Muscle layer of colon (tissue), 2 donors: Measurements from ENCODE around the gene CNOT3.
"Not testable (repeated sequence)": the region's sequence is repeated elsewhere in the genome, so short reads cannot be mapped to it uniquely, and the experiment has no call there.

Experiments
- H3K27ac ChIP-seq: one replicate; pipeline ENCODE4 v1.7.0; 2013; ENCODE audit warnings: low read depth, mild to moderate bottlenecking, low read length, moderate library complexity
- H3K27me3 ChIP-seq, 2 donors: one replicate each; pipeline ENCODE4 v1.7.0; 2013; ENCODE audit warnings: low read length in 2 of 2, mild to moderate bottlenecking in 2 of 2; ENCODE audit not compliant: insufficient read depth in 2 of 2, control insufficient read depth in 1 of 2
- H3K36me3 ChIP-seq: one replicate; pipeline ENCODE4 v1.7.0; 2013; ENCODE audit warnings: mild to moderate bottlenecking, low read length; ENCODE audit not compliant: insufficient read depth
- H3K4me1 ChIP-seq: one replicate; pipeline ENCODE4 v1.7.0; 2013; ENCODE audit warnings: mild to moderate bottlenecking, low read length; ENCODE audit not compliant: insufficient read depth
- H3K4me3 ChIP-seq, 2 donors: one replicate each; pipeline ENCODE4 v1.7.0; 2013; ENCODE audit warnings: low read length in 2 of 2, low read depth in 1 of 2, mild to moderate bottlenecking in 1 of 2, moderate library complexity in 1 of 2
- H3K9ac ChIP-seq: one replicate; pipeline ENCODE4 v1.7.0; 2013; ENCODE audit warnings: low read length
- H3K9me3 ChIP-seq: one replicate; pipeline ENCODE4 v1.7.0; 2013; ENCODE audit warnings: mild to moderate bottlenecking, low read length
- donor health status: abdominal sarcoma.
- donor health status: Adenocarcinoma of cecum.

The CNOT3 gene

GRCh38 chr19:54189735-54190502 is 52.4 kb downstream of the CNOT3 start:
- H3K27ac ChIP-seq = peak overlapping the region; percentile 99
- H3K9ac ChIP-seq = peak overlapping the region; percentile 57
- peaks cover 18% of the 10 kb centered on the region for H3K36me3 ChIP-seq
- peak overlapping the region; percentile 11 to 65 for H3K4me3 ChIP-seq
- H3K4me1 ChIP-seq = peaks cover 26% of the 10 kb centered on the region
- H3K27me3 ChIP-seq = no peaks in the 10 kb centered on the region
- H3K9me3 ChIP-seq = no peaks in the 10 kb centered on the region

DNA sequence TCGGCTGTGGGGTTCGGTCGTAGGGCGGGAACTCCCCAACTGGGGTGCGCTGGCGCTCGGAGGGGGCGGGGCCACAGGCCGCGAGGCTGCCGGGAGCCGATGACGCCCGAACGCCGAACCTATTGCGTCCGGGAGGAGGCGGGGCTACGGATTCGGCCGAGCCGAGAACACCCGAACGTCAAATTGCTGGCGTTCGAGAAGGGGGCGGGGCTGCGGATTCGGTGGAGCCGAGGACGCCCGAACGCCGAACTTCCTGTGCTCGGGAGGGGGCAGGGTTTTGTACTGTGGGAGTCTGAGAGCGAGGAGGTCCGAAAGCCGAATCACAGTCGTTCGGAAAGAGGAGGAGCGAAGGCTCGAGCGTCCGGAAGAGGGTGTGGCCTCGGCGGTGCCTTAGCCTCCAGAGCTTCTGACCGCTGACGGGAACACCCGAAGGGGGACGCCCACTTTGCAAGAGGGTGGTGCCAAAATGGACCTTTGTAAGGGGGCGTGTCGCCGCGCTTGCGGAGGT is 53.0 kb downstream of the CNOT3 start:
- Histone ChIP-seq H3K9ac (peak overlapping the region; percentile 57), H3K9me3 (no peaks in the 10 kb centered on the region), H3K36me3 (peaks cover 21% of the 10 kb centered on the region), H3K4me3 (peak overlapping the region; percentile 67 to 73), H3K27ac (peak overlapping the region; percentile 99), H3K4me1 (peaks cover 26% of the 10 kb centered on the region), H3K27me3 (no peaks in the 10 kb centered on the region)

DNA sequence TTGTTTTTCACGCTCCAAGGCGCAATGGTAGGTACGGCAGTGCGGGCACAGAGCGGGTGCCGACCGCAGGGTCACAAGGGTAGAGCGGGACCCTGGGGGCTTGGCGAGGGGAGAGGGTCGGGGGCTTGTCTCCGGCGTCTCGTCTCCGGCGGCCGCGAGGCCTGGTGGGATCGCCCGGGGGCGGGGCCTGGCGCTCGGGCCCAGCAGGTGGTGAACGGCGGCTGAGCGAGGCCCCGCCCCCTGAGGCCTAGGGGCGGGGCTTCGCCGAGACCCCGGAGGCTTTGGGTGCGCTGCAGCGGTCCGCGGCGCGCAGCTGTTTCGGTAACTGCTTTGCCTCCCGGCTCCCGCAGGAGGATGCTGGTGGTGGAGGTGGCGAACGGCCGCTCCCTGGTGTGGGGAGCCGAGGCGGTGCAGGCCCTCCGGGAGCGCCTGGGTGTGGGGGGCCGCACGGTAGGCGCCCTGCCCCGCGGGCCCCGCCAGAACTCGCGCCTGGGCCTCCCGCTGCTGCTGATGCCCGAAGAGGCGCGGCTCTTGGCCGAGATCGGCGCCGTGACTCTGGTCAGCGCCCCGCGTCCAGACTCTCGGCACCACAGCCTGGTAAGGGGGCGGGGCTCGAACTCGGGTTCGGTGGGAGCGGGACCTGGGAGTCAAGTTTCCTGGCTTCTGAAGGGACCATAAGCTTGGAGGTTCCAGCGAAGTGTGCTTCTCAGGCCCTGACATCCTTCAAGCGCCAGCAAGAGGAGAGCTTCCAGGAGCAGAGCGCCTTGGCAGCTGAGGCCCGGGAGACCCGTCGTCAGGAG is 53.6 kb downstream of the CNOT3 start, which contains the start of gene TSEN34:
TSEN34 (plus strand) TSS at position 298 of the 800 bp plus-strand sequence; CDS start at position 355, 57 bp downstream.
- Histone ChIP-seq H3K9ac (peak within 1 kb of the TSS; percentile 87), H3K27me3 (no peaks in the 10 kb centered on the region), H3K4me1 (peaks cover 26% of the 10 kb centered on the region), H3K36me3 (peaks cover 22% of the 10 kb centered on the region), H3K9me3 (no peaks in the 10 kb centered on the region), H3K4me3 (peak within 1 kb of the TSS; percentile 67 to 73), H3K27ac (peak within 1 kb of the TSS; percentile 99)

- Histone ChIP-seq H3K9me3 (no peaks in the 10 kb centered on the region), H3K4me1 (peaks cover 26% of the 10 kb centered on the region), H3K4me3 (peak overlapping the region; percentile 67 to 73), H3K36me3 (peaks cover 18% of the 10 kb centered on the region), H3K9ac (peak overlapping the region; percentile 87), H3K27me3 (no peaks in the 10 kb centered on the region), H3K27ac (peak overlapping the region; percentile 99)
These were observed 54.4 kb downstream of the CNOT3 start for GRCh38 chr19:54191811-54192453.

DNA sequence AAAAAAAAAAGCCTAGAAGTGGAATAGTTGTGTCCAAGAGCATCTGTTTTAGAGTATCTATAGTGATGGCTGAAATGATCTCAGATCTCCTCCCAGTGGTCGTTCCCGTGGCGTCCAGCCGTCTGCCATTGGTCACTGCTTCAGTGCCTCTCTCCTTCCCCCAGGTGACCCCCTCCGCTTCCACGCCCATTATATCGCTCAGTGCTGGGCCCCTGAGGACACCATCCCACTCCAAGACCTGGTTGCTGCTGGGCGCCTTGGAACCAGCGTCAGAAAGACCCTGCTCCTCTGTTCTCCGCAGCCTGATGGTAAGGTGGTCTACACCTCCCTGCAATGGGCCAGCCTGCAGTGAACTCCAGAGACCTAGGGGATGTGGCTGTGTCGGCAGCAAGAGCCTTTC is 55.4 kb downstream of the CNOT3 start:
- H3K36me3 ChIP-seq = peaks cover 14% of the 10 kb centered on the region
- H3K27me3 ChIP-seq = no peaks in the 10 kb centered on the region
- H3K4me1 ChIP-seq = peaks cover 26% of the 10 kb centered on the region
- no peak overlapping the region for H3K9ac ChIP-seq
- no peak overlapping the region for H3K27ac ChIP-seq
- no peak overlapping the region for H3K4me3 ChIP-seq
- no peaks in the 10 kb centered on the region for H3K9me3 ChIP-seq

GRCh38 chr19:54194463-54194862 is 56.9 kb downstream of the CNOT3 start:
- H3K27me3 ChIP-seq, H3K9ac ChIP-seq, H3K27ac ChIP-seq, H3K9me3 ChIP-seq, H3K4me3 ChIP-seq: not testable (repeated sequence)
- Histone ChIP-seq H3K4me1 (peaks cover 16% of the 10 kb centered on the region), H3K36me3 (peaks cover 14% of the 10 kb centered on the region)

GRCh38 chr19:54196536-54196935 is 59.0 kb downstream of the CNOT3 start:
- Histone ChIP-seq H3K9me3 (no peaks in the 10 kb centered on the region), H3K27ac (no peak overlapping the region), H3K4me3 (no peak overlapping the region), H3K27me3 (no peaks in the 10 kb centered on the region), H3K9ac (no peak overlapping the region), H3K4me1 (peaks cover 19% of the 10 kb centered on the region), H3K36me3 (peaks cover 14% of the 10 kb centered on the region)

DNA sequence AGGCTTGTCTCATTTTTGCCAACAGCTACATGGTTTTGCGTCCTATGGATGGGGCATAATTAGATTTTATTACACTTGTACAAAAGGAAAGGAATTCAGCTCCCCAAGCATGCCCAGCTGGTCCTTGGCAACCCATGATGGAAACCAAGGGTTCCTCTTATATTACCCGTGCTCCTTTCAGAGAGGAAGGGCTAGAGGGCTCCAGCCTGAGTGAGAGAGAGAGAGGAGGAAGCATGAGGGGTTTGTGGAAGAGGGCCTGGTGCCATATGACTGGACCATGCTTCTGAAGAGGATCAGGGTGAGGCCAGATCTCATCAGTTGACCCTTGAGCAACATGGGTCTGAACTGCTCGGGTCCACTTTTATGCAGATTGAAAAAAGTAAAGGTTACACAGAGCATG is 59.6 kb downstream of the CNOT3 start:
- Histone ChIP-seq H3K9ac (no peak overlapping the region), H3K27ac (no peak overlapping the region), H3K4me3 (no peak overlapping the region), H3K27me3 (no peaks in the 10 kb centered on the region), H3K36me3 (peaks cover 14% of the 10 kb centered on the region), H3K9me3 (no peaks in the 10 kb centered on the region), H3K4me1 (peaks cover 19% of the 10 kb centered on the region)

- Histone ChIP-seq H3K4me1 (peaks cover 27% of the 10 kb centered on the region), H3K9me3 (no peaks in the 10 kb centered on the region), H3K4me3 (no peak overlapping the region), H3K27ac (no peak overlapping the region), H3K36me3 (peaks cover 24% of the 10 kb centered on the region), H3K27me3 (no peaks in the 10 kb centered on the region), H3K9ac (no peak overlapping the region)
These were observed 61.8 kb downstream of the CNOT3 start for GRCh38 chr19:54199401-54199800.

DNA sequence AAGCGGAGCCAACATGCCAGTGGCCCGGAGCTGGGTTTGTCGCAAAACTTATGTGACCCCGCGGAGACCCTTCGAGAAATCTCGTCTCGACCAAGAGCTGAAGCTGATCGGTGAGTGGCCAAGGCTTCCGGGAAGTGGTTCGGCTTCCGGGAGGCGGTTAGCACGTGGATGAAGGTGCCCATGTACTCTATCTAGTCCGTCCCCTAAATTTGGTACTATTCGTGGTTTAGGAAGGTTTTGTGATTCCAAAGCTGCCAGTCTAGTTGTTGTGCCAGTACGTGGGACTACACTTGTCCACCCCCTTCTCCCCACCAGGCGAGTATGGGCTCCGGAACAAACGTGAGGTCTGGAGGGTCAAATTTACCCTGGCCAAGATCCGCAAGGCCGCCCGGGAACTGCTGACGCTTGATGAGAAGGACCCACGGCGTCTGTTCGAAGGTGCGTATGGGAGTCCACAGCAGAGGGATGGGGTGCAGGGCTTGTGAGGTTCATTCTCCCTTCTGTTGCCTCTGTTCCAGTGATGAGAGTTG is 63.7 kb downstream of the CNOT3 start:
- peaks cover 33% of the 10 kb centered on the region for H3K36me3 ChIP-seq

DNA sequence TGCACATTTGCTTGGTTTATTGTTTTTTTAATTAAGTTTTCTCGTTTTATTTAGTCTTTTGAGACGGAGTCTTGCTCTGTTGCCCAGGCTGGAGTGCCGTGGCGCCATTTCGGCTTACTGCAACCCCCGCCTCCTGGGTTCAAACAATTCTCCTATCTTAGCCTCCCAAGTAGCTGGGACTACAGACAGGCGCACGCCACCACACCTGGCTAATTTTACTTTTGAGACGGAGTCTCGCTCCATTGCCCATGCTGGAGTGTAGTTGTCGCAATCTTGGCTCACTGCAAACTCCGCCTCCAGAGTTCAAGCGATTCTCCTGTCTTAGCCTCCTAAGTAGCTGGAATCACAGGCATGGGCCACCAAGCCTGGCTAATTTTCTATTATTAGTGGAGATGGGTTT is 64.4 kb downstream of the CNOT3 start:
- no peaks in the 10 kb centered on the region for H3K27me3 ChIP-seq
- no peaks in the 10 kb centered on the region for H3K9me3 ChIP-seq
- no peak overlapping the region for H3K27ac ChIP-seq
- peak overlapping the region; percentile 99 for H3K9ac ChIP-seq
- peaks cover 31% of the 10 kb centered on the region for H3K4me1 ChIP-seq
- peaks cover 41% of the 10 kb centered on the region for H3K36me3 ChIP-seq
- H3K4me3 ChIP-seq = peak overlapping the region in 1 of 2 donors; percentile 95

More for the DNA sequence above, 63.7 kb downstream of the CNOT3 start:
- H3K27me3 ChIP-seq = no peaks in the 10 kb centered on the region
- H3K4me3 ChIP-seq = peak overlapping the region; percentile 73 to 95
- H3K9ac ChIP-seq = peak overlapping the region; percentile 99
- peak overlapping the region; percentile 86 for H3K27ac ChIP-seq
- H3K9me3 ChIP-seq = no peaks in the 10 kb centered on the region
- H3K4me1 ChIP-seq = peaks cover 27% of the 10 kb centered on the region
